Aortic smooth muscle cell (primary cell): ENCODE measurements around the gene MAGEA10. TPM values are rescaled to one million over a fixed set of nuclear protein-coding genes. Genes with fewer than 3 reads are reported as not detected.

ENCODE experiments used
- total RNA-seq: library from RNA; depleted of rRNA; stranded (reverse); fragments of >200 nt; gene quantifications from 2 replicates; pipeline ENCODE4 v1.2.3, GENCODE V29; 2014

MAGEA10 gene
- not detected in 2 replicates for total RNA-seq

DNA sequence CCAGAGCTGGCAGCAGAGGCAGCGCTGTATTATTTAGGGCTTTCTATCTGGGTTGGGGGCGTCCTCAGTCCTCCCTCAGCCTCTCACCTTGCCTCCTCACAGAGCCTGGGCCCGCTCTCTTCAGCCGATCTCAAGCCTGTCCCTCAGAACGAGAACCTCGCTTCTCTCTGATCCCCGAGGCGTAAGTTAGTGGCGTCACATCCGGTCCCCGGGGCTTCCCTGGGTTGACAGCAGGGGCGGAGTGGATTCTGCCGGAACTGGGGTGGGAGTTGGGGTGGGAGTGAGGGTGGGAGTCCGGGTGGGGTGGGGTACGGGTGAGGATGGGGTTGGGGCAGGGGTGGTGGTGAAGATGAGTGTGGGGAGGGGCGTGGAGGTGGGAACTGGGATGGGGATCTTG lies at the start of gene MAGEA10:
TSS of gene MAGEA10 (minus strand) at position 190 of the 397 bp plus-strand sequence. CDS start 2,957 bp downstream, outside the sequence.

Other genes with a start within 250 kb of the MAGEA10 start
- gene MAGEA4, start 225.7 kb downstream of the MAGEA10 start, total RNA-seq = not detected in 2 replicates
- gene GABRE, start 163.9 kb downstream of the MAGEA10 start, total RNA-seq = 10.7 and 43.3 TPM in 2 replicates